Kidney (tissue), 14 donors: Measurements from ENCODE around the gene BNIP3. TPM values are rescaled to one million over a fixed set of nuclear protein-coding genes. Genes with fewer than 3 reads are reported as not detected.

Experiments
- DNase-seq, 5 donors: peaks; one replicate each; pipeline ENCODE4 v3.0.0-alpha.2; 2013 to 2020
- FAIRE-seq: peaks from 2 replicates; lab custom pipeline; 2012; peaks lifted over from hg19 to GRCh38; lab: Jason Lieb, UNC
- H3K27ac ChIP-seq, 2 donors: one replicate each; pipeline ENCODE4 v1.7.0; 2013; ENCODE audit warnings: low read depth in 2 of 2, low read length in 2 of 2, inconsistent platforms in 1 of 2
- H3K27me3 ChIP-seq: one replicate; pipeline ENCODE4 v1.7.1; 2013; ENCODE audit warnings: low read length, inconsistent platforms; ENCODE audit not compliant: control insufficient read depth, insufficient read depth
- H3K36me3 ChIP-seq, 3 donors: one replicate each; pipeline versions ENCODE4 v1.7.0 to v1.7.1; 2013; ENCODE audit warnings: low read length in 3 of 3, control low read depth in 1 of 3, inconsistent platforms in 1 of 3; ENCODE audit not compliant: insufficient read depth in 3 of 3, control insufficient read depth in 2 of 3
- H3K4me1 ChIP-seq, 3 donors: one replicate each; pipeline versions ENCODE4 v1.7.0 to v1.7.1; 2013; ENCODE audit warnings: low read length in 3 of 3, inconsistent platforms in 1 of 3, low read depth in 1 of 3; ENCODE audit not compliant: control insufficient read depth in 2 of 3, insufficient read depth in 2 of 3
- H3K4me3 ChIP-seq, 3 donors: one replicate each; pipeline versions ENCODE4 v1.7.0 to v1.8.1; 2013; ENCODE audit warnings: low read length in 3 of 3, control low read depth in 1 of 3, inconsistent platforms in 1 of 3
- H3K9ac ChIP-seq, 3 donors: one replicate each; pipeline versions ENCODE4 v1.7.0 to v1.7.1; 2013; ENCODE audit warnings: low read length in 3 of 3, control low read depth in 1 of 3, inconsistent platforms in 1 of 3
- H3K9me3 ChIP-seq, 3 donors: one replicate each; pipeline versions ENCODE4 v1.7.0 to v1.7.1; 2013; ENCODE audit warnings: low read length in 3 of 3, control low read depth in 1 of 3, inconsistent platforms in 1 of 3; ENCODE audit not compliant: control insufficient read depth in 2 of 3, insufficient read depth in 1 of 3
- CTCF ChIP-seq: IDR thresholded peaks from 3 replicates; pipeline ENCODE4 v1.5.1; 2012; ENCODE audit warnings: mild to moderate bottlenecking, moderate library complexity, borderline replicate concordance; ENCODE audit not compliant: insufficient read depth; ENCODE audit errors: extremely low read depth
- intact Hi-C: fragments of 100-400 bp; cut with DNase I; formaldehyde crosslinking; loops from one replicate; pipeline ENCODE4 v1.11.1; 2022
- polyA plus RNA-seq: library from polyadenylated mRNA; stranded (reverse); fragments of 350-450 nt; fragmentation: Illumina TruSeq; extraction: RNeasy Lipid Tissue Mini Kit (QIAGEN cat#74804); gene quantifications from one replicate; pipeline ENCODE4 v1.2.3, GENCODE V29; 2014; ENCODE audit warnings: low read depth, low replicate concordance; ENCODE audit not compliant: insufficient read depth
- total RNA-seq: library from RNA; stranded (reverse); fragmentation: NEBNext Ultra II Directional; extraction: Animal tissue kit (Norgen Biotek cat#: 25700); gene quantifications from one replicate; pipeline ENCODE4 v1.2.1, GENCODE V29; 2021
- donor health status: control.
- donor health status: control.
- donor health status: control.
- donor health status: control.
- donor health status: control.
- donor health status: DM: yes; HTN: yes; CAD: no.
- donor health status: Normal renal cell carcinoma (clear cell type).

Gene BNIP3
- total and polyA plus RNA-seq, 2 donors from 2014 or later = 49.6 to 75.4 TPM

DNA sequence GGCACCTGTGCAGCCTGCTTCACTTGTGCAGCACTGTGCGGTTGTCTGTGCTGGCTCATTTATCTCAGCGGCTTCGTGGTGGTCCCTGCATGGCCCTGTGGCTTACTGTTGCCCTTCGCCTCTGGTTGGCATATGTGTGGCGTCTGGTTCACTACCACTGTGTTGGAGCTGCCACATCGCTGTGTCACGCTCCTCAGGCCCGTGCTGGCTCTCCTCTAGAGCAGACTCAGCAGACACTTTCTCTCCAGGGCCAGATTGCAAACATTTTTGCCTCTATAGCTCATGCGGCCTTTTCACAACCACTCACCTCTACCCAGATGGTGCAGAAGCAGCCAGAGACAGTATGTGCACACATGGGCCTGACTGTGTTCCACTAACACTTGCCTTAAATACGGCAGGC lies 43.0 kb downstream of the BNIP3 start:
- peaks cover 4 to 26% (median 17%) of the 10 kb centered on the region in 3 donors for H3K36me3 ChIP-seq
- H3K9me3 ChIP-seq = no peaks in the 10 kb centered on the region
- no peak overlapping the region for H3K27ac ChIP-seq
- H3K27me3 ChIP-seq = no peaks in the 10 kb centered on the region
- TF ChIP-seq CTCF = no peak
- no peak for FAIRE-seq
- peaks cover 0 to 7% (median 2%) of the 10 kb centered on the region in 3 donors for H3K4me1 ChIP-seq
- DNase-seq = no peak
- H3K4me3 ChIP-seq = no peak overlapping the region
- no peak overlapping the region for H3K9ac ChIP-seq
- intact Hi-C loops = no loop called here

- no peak for TF ChIP-seq CTCF
- Histone ChIP-seq H3K27me3 (no peaks in the 10 kb centered on the region), H3K27ac (no peak overlapping the region), H3K4me1 (peaks cover 0 to 5% (median 5%) of the 10 kb centered on the region in 3 donors), H3K36me3 (peaks cover 4 to 26% (median 17%) of the 10 kb centered on the region in 3 donors), H3K4me3 (no peak overlapping the region), H3K9me3 (no peaks in the 10 kb centered on the region), H3K9ac (no peak overlapping the region)
- no peak for FAIRE-seq
- intact Hi-C loops = no loop called here
- DNase-seq = peak in 4 of 5 donors; percentile 63 to 70 (median 69)
Observed at GRCh38 chr10:131937836-131938235, 43.9 kb downstream of the BNIP3 start.

- no peak for TF ChIP-seq CTCF
- H3K36me3 ChIP-seq = peaks cover 4 to 24% (median 17%) of the 10 kb centered on the region in 3 donors
Observed at GRCh38 chr10:131936736-131937135, 45.0 kb downstream of the BNIP3 start.

GRCh38 chr10:131936294-131936693 lies 45.4 kb downstream of the BNIP3 start:
- no peak for DNase-seq
- peaks cover 0 to 8% (median 5%) of the 10 kb centered on the region in 3 donors for H3K4me1 ChIP-seq
- intact Hi-C loops = no loop called here
- TF ChIP-seq CTCF = no peak
- no peak for FAIRE-seq
- peaks cover 2 to 20% (median 15%) of the 10 kb centered on the region in 3 donors for H3K36me3 ChIP-seq
- H3K27me3 ChIP-seq = no peaks in the 10 kb centered on the region
- H3K27ac ChIP-seq = no peak overlapping the region
- no peak overlapping the region for H3K9ac ChIP-seq
- no peak overlapping the region for H3K4me3 ChIP-seq
- H3K9me3 ChIP-seq = no peaks in the 10 kb centered on the region

More at GRCh38 chr10:131936736-131937135, 45.0 kb downstream of the BNIP3 start:
- Histone ChIP-seq H3K27ac (no peak overlapping the region), H3K4me3 (no peak overlapping the region), H3K27me3 (no peaks in the 10 kb centered on the region), H3K4me1 (peaks cover 0 to 8% (median 5%) of the 10 kb centered on the region in 3 donors), H3K9me3 (no peaks in the 10 kb centered on the region), H3K9ac (no peak overlapping the region)
- no peak for FAIRE-seq
- DNase-seq = peak in 3 of 5 donors; percentile 25 to 61 (median 35)
- intact Hi-C loops = no loop called here
